Sigmoid colon (tissue), 7 donors: ENCODE measurements around the gene NOVA1. TPM values are rescaled to one million over a fixed set of nuclear protein-coding genes. Genes with fewer than 3 reads are reported as not detected.
"Not testable (repeated sequence)": the region's sequence is repeated elsewhere in the genome, so short reads cannot be mapped to it uniquely, and the experiment has no call there.

Experiments used
- DNase-seq: peaks from one replicate; pipeline ENCODE4 v3.0.0-alpha.2; 2019
- H3K27ac ChIP-seq, 4 donors: fragments of 200-600 bp; sonication (generic); one replicate each; pipeline ENCODE4 v1.5.1; 2016 to 2019; ENCODE audit warnings: mild to moderate bottlenecking in 1 of 4
- H3K27me3 ChIP-seq, 3 donors: fragments of 200-600 bp; sonication (generic); one replicate each; pipeline ENCODE4 v1.5.1; 2019; ENCODE audit warnings: mild to moderate bottlenecking in 1 of 3
- H3K36me3 ChIP-seq, 4 donors: fragments of 200-600 bp; sonication (generic); one replicate each; pipeline ENCODE4 v1.5.1; 2016 to 2019
- H3K4me1 ChIP-seq, 4 donors: fragments of 200-600 bp; sonication (generic); one replicate each; pipeline ENCODE4 v1.5.1; 2017 to 2019
- H3K4me3 ChIP-seq, 4 donors: fragments of 200-600 bp; sonication (generic); one replicate each; pipeline ENCODE4 v1.5.1; 2017 to 2019; ENCODE audit warnings: mild to moderate bottlenecking in 2 of 4, moderate library complexity in 1 of 4
- H3K9me3 ChIP-seq, 4 donors: fragments of 200-600 bp in 3 of 4; sonication (generic) in 3 of 4; one replicate each; pipeline versions ENCODE4 v1.5.1 to v1.6.1; 2013 to 2019
- CTCF ChIP-seq, 4 experiments: fragments of 450-650 bp in 3 of 4; fragments of 200-600 bp in 1 of 4; IDR thresholded peaks; one replicate each; pipeline ENCODE4 v1.5.1; 2016 to 2019; ENCODE audit warnings: antibody characterized with exemption in 4 of 4, mild to moderate bottlenecking in 3 of 4, moderate library complexity in 2 of 4
- EP300 ChIP-seq, 4 donors: sonication (generic); formaldehyde crosslinking; IDR thresholded peaks; one replicate each; pipeline ENCODE4 v1.6.1; 2017; ENCODE audit warnings: antibody characterized with exemption in 4 of 4
- POLR2A ChIP-seq, 2 donors: fragments of 450-650 bp; IDR thresholded peaks; one replicate each; pipeline ENCODE4 v1.6.1; 2016; ENCODE audit warnings: antibody characterized with exemption in 2 of 2, mild to moderate bottlenecking in 2 of 2, moderate library complexity in 2 of 2
- POLR2AphosphoS5 ChIP-seq, 4 donors: sonication (generic); formaldehyde crosslinking; IDR thresholded peaks; one replicate each; pipeline ENCODE4 v1.6.1; 2017; ENCODE audit warnings: antibody characterized with exemption in 4 of 4
- WGBS, 2 donors: extraction: QIAGEN DNeasy Blood & Tissue Kit; methylation state at CpG; one replicate each; pipeline ENCODE4 v1.1.7; 2013; 5-methylcytosine and 5-hydroxymethylcytosine counted together
- intact Hi-C: fragments of 100-400 bp; cut with DNase I; formaldehyde crosslinking; loops from one replicate; pipeline ENCODE4 v1.15.1; 2023
- polyA plus RNA-seq, 3 donors: library from polyadenylated mRNA; stranded (reverse); fragments of 200-250 nt; gene quantifications; one replicate each; pipeline ENCODE4 v1.2.3, GENCODE V29; 2013
- total RNA-seq, 4 donors: library from RNA; depleted of rRNA; stranded (reverse); fragments of >200 nt; gene quantifications; one replicate each; pipeline ENCODE4 v1.1.0, GENCODE V29; 2016
- donor health status: healthy with polysubstance abuse.
- donor health status: Bipolar disorder and iron deficiency.
- donor health status: healthy.

The NOVA1 gene
- total RNA-seq (10 to 100 TPM in 3 of 4 donors, 1 to 10 TPM in 1; 8.7 to 32.4 (median 27.5) TPM), polyA plus RNA-seq (1 to 10 TPM in 2 of 3 donors, under 1 TPM in 1; 0.69 to 1.8 (median 1.2) TPM)

GRCh38 chr14:26597589-26598080 lies at the start of gene NOVA1:
Gene NOVA1, minus strand, starts transcription at chr14:26598033. Its CDS starts 597 bp downstream, at chr14:26597436.
- peaks cover 0 to 31% (median 4%) of the 10 kb centered on the region in 4 donors for H3K4me1 ChIP-seq
- H3K36me3 ChIP-seq = no peaks in the 10 kb centered on the region
- peak within 1 kb of the TSS; percentile 89 to 96 (median 94) for H3K27ac ChIP-seq
- TF ChIP-seq POLR2AphosphoS5 (IDR thresholded peaks at IDR 0.05) = no peak
- no peak for TF ChIP-seq POLR2A (IDR thresholded peaks at IDR 0.05)
- no peak for TF ChIP-seq CTCF (IDR thresholded peaks at IDR 0.05)
- TF ChIP-seq EP300 (IDR thresholded peaks at IDR 0.05) = no peak
- H3K9me3 ChIP-seq = no peaks in the 10 kb centered on the region
- DNase-seq = no peak
- 2 to 3% methylated on average over 36 of the region's 36 CpGs for WGBS, 2 donors
- no peaks in the 10 kb centered on the region for H3K27me3 ChIP-seq
- H3K4me3 ChIP-seq = peak within 1 kb of the TSS; percentile 73 to 88 (median 85)
- intact Hi-C loops = loop anchor here (2.0 to 10.0 kb wide), 6 partner anchors 65 to 387 kb away; no protein-coding TSS in a partner anchor

- H3K27ac ChIP-seq, H3K4me3 ChIP-seq, H3K4me1 ChIP-seq, DNase-seq, H3K9me3 ChIP-seq, H3K27me3 ChIP-seq, H3K36me3 ChIP-seq, intact Hi-C loops: not testable (repeated sequence)
- 86 to 88% methylated on average over 5 of the region's 5 CpGs for WGBS, 2 donors
Observed at GRCh38 chr14:26645057-26645456, 47.2 kb upstream of the NOVA1 start.

GRCh38 chr14:26636561-26636960 lies 38.7 kb upstream of the NOVA1 start:
- 64 to 71% methylated on average over 5 of the region's 5 CpGs for WGBS, 2 donors
- Histone ChIP-seq H3K9me3 (no peaks in the 10 kb centered on the region), H3K4me3 (no peak overlapping the region), H3K27ac (no peak overlapping the region), H3K36me3 (no peaks in the 10 kb centered on the region), H3K27me3 (no peaks in the 10 kb centered on the region), H3K4me1 (no peaks in the 10 kb centered on the region)
- DNase-seq = no peak
- TF ChIP-seq EP300 (IDR thresholded peaks at IDR 0.05) (no peak), POLR2AphosphoS5 (IDR thresholded peaks at IDR 0.05) (no peak), CTCF (IDR thresholded peaks at IDR 0.05) (no peak), POLR2A (IDR thresholded peaks at IDR 0.05) (no peak)
- intact Hi-C loops = no loop called here

- H3K27ac ChIP-seq, DNase-seq, H3K27me3 ChIP-seq, H3K9me3 ChIP-seq, H3K36me3 ChIP-seq, H3K4me1 ChIP-seq, H3K4me3 ChIP-seq, intact Hi-C loops: not testable (repeated sequence)
- WGBS, 2 donors = 86 to 92% methylated on average over 25 of the region's 25 CpGs
Observed at GRCh38 chr14:26634946-26635345, 37.1 kb upstream of the NOVA1 start.

- DNase-seq = no peak
- Histone ChIP-seq H3K4me3 (no peak overlapping the region), H3K36me3 (no peaks in the 10 kb centered on the region), H3K27me3 (no peaks in the 10 kb centered on the region), H3K4me1 (no peaks in the 10 kb centered on the region), H3K9me3 (no peaks in the 10 kb centered on the region), H3K27ac (no peak overlapping the region)
- intact Hi-C loops = no loop called here
- TF ChIP-seq CTCF (IDR thresholded peaks at IDR 0.05) = no peak
Observed at GRCh38 chr14:26626256-26626655, 28.4 kb upstream of the NOVA1 start.

- no peak for DNase-seq
- Histone ChIP-seq H3K4me3 (no peak overlapping the region), H3K27me3 (no peaks in the 10 kb centered on the region), H3K9me3 (no peaks in the 10 kb centered on the region), H3K27ac (no peak overlapping the region), H3K4me1 (no peaks in the 10 kb centered on the region), H3K36me3 (no peaks in the 10 kb centered on the region)
- TF ChIP-seq POLR2AphosphoS5 (IDR thresholded peaks at IDR 0.05) = no peak
- TF ChIP-seq EP300 (IDR thresholded peaks at IDR 0.05) = no peak
- TF ChIP-seq CTCF (IDR thresholded peaks at IDR 0.05) = no peak
- TF ChIP-seq POLR2A (IDR thresholded peaks at IDR 0.05) = no peak
- 82 to 91% methylated on average over 1 of the region's 1 CpG for WGBS, 2 donors
- intact Hi-C loops = no loop called here
Observed at GRCh38 chr14:26622611-26623010, 24.8 kb upstream of the NOVA1 start.
